Measurements from ENCODE around the gene ACOT2. TPM values are rescaled to one million over a fixed set of nuclear protein-coding genes. Genes with fewer than 3 reads are reported as not detected.
"Not testable (repeated sequence)": the region's sequence is repeated elsewhere in the genome, so short reads cannot be mapped to it uniquely, and the experiment has no call there.

ACOT2 gene
- total and polyA plus RNA-seq, 2 experiments from 2014 or later: 56.0 to 77.2 TPM

GRCh38 chr14:73537244-73538045, 31.6 kb upstream of the ACOT2 start:
- H3K27me3 ChIP-seq (replicated peaks; ENCODE audit: insufficient read depth); H3K79me2 ChIP-seq (ENCODE audit: insufficient read depth); H3K9me3 ChIP-seq (ENCODE audit: low read depth); H3K4me1 ChIP-seq (ENCODE audit: insufficient read depth); H3K36me3 ChIP-seq (ENCODE audit: low read depth); H3K9me2 ChIP-seq (ENCODE audit: insufficient read depth); H4K20me1 ChIP-seq (ENCODE audit: insufficient read depth); in situ Hi-C loops (cut with MboI): not testable (repeated sequence)
- WGBS, 2 experiments (ENCODE audit: low coverage in 1 of 2, low lambda C conversion rate in 2 of 2, missing lambda C conversion rate in 2 of 2): 2 to 3% methylated on average over 42 to 49 of the region's 84 CpGs
- peak overlapping the region; percentile 68 for H3K4me3 ChIP-seq
- peaks cover 11% of the 10 kb centered on the region for H3F3A ChIP-seq (ENCODE audit: insufficient read depth)
- H2AFZ ChIP-seq: peak overlapping the region; percentile 81
- peak overlapping the region; percentile 84 for H3K9ac ChIP-seq
- H3K4me2 ChIP-seq (ENCODE audit: unreplicated experiment): peak overlapping the region; percentile 75
- DNase-seq: peak; percentile 82
- H3K27ac ChIP-seq: peak overlapping the region; percentile 85

- WGBS, 2 experiments (ENCODE audit: low coverage in 1 of 2, low lambda C conversion rate in 2 of 2, missing lambda C conversion rate in 2 of 2): 20 to 23% methylated on average over 5 of the region's 5 CpGs
- H3K27me3 ChIP-seq (replicated peaks; ENCODE audit: insufficient read depth); H3K9me3 ChIP-seq (ENCODE audit: low read depth); H3K4me3 ChIP-seq; H3K36me3 ChIP-seq (ENCODE audit: low read depth); H4K20me1 ChIP-seq (ENCODE audit: insufficient read depth); H3K4me2 ChIP-seq (ENCODE audit: unreplicated experiment); in situ Hi-C loops (cut with MboI); H3K79me2 ChIP-seq (ENCODE audit: insufficient read depth); H3K9me2 ChIP-seq (ENCODE audit: insufficient read depth); H3K4me1 ChIP-seq (ENCODE audit: insufficient read depth): not testable (repeated sequence)
- Histone ChIP-seq H3F3A (ENCODE audit: insufficient read depth) (peaks cover 11% of the 10 kb centered on the region), H3K27ac (peak overlapping the region; percentile 85), H3K9ac (peak overlapping the region; percentile 84), H2AFZ (peak overlapping the region; percentile 81; the same call in 1 of the 2 replicates)
- peak; percentile 52 for DNase-seq
Observed at GRCh38 chr14:73539017-73539416, 30.0 kb upstream of the ACOT2 start.

GRCh38 chr14:73542961-73543360, 26.1 kb upstream of the ACOT2 start:
- H2AFZ ChIP-seq; H3K9me3 ChIP-seq (ENCODE audit: low read depth); H3K4me1 ChIP-seq (ENCODE audit: insufficient read depth); H3K36me3 ChIP-seq (ENCODE audit: low read depth); H3K4me2 ChIP-seq (ENCODE audit: unreplicated experiment); in situ Hi-C loops (cut with MboI); H3F3A ChIP-seq (ENCODE audit: insufficient read depth); H3K27me3 ChIP-seq (replicated peaks; ENCODE audit: insufficient read depth); H3K27ac ChIP-seq; H3K9ac ChIP-seq; H3K79me2 ChIP-seq (ENCODE audit: insufficient read depth); DNase-seq; H3K4me3 ChIP-seq; H3K9me2 ChIP-seq (ENCODE audit: insufficient read depth); H4K20me1 ChIP-seq (ENCODE audit: insufficient read depth): not testable (repeated sequence)
- 69 to 72% methylated on average over 7 of the region's 7 CpGs for WGBS, 2 experiments (ENCODE audit: low coverage in 1 of 2, low lambda C conversion rate in 2 of 2, missing lambda C conversion rate in 2 of 2)

- H3K9me3 ChIP-seq (ENCODE audit: low read depth); H3K4me3 ChIP-seq; H3K9ac ChIP-seq; H3F3A ChIP-seq (ENCODE audit: insufficient read depth); H3K79me2 ChIP-seq (ENCODE audit: insufficient read depth); H2AFZ ChIP-seq; DNase-seq; H3K27me3 ChIP-seq (replicated peaks; ENCODE audit: insufficient read depth); H4K20me1 ChIP-seq (ENCODE audit: insufficient read depth); H3K4me2 ChIP-seq (ENCODE audit: unreplicated experiment); H3K4me1 ChIP-seq (ENCODE audit: insufficient read depth); H3K9me2 ChIP-seq (ENCODE audit: insufficient read depth); in situ Hi-C loops (cut with MboI); H3K36me3 ChIP-seq (ENCODE audit: low read depth): not testable (repeated sequence)
- WGBS, 2 experiments (ENCODE audit: low coverage in 1 of 2, low lambda C conversion rate in 2 of 2, missing lambda C conversion rate in 2 of 2): 100% methylated on average over 1 of the region's 1 CpG
- H3K27ac ChIP-seq: 0 out of 2 replicates have a peak overlapping the region, but pooled peaks have one; percentile 23
Observed at GRCh38 chr14:73545353-73545752, 23.7 kb upstream of the ACOT2 start.

GRCh38 chr14:73549097-73549496, 19.9 kb upstream of the ACOT2 start:
- H3K36me3 ChIP-seq (ENCODE audit: low read depth); H3K27ac ChIP-seq; H3K4me3 ChIP-seq; H3K27me3 ChIP-seq (replicated peaks; ENCODE audit: insufficient read depth); H3K9me3 ChIP-seq (ENCODE audit: low read depth); H3K9me2 ChIP-seq (ENCODE audit: insufficient read depth); H3F3A ChIP-seq (ENCODE audit: insufficient read depth); H4K20me1 ChIP-seq (ENCODE audit: insufficient read depth); H3K4me1 ChIP-seq (ENCODE audit: insufficient read depth); H3K79me2 ChIP-seq (ENCODE audit: insufficient read depth); H3K9ac ChIP-seq; DNase-seq; H3K4me2 ChIP-seq (ENCODE audit: unreplicated experiment); H2AFZ ChIP-seq; in situ Hi-C loops (cut with MboI): not testable (repeated sequence)
- WGBS, 2 experiments (ENCODE audit: low coverage in 1 of 2, low lambda C conversion rate in 2 of 2, missing lambda C conversion rate in 2 of 2): 67 to 75% methylated on average over 3 of the region's 3 CpGs

GRCh38 chr14:73549889-73550524, 19.0 kb upstream of the ACOT2 start:
- H3K36me3 ChIP-seq (ENCODE audit: low read depth); H3K79me2 ChIP-seq (ENCODE audit: insufficient read depth); in situ Hi-C loops (cut with MboI); H3K9me3 ChIP-seq (ENCODE audit: low read depth); H3K27ac ChIP-seq; H2AFZ ChIP-seq; H3K4me3 ChIP-seq; H3F3A ChIP-seq (ENCODE audit: insufficient read depth); H4K20me1 ChIP-seq (ENCODE audit: insufficient read depth); H3K4me2 ChIP-seq (ENCODE audit: unreplicated experiment); H3K27me3 ChIP-seq (replicated peaks; ENCODE audit: insufficient read depth); H3K9me2 ChIP-seq (ENCODE audit: insufficient read depth); H3K9ac ChIP-seq; DNase-seq; H3K4me1 ChIP-seq (ENCODE audit: insufficient read depth): not testable (repeated sequence)
- 89 to 92% methylated on average over 5 to 6 of the region's 6 CpGs for WGBS, 2 experiments (ENCODE audit: low coverage in 1 of 2, low lambda C conversion rate in 2 of 2, missing lambda C conversion rate in 2 of 2)
